ENCODE measurements around the gene SPACA6.
"Not testable (repeated sequence)": the region's sequence is repeated elsewhere in the genome, so short reads cannot be mapped to it uniquely, and the experiment has no call there.

The SPACA6 gene

GRCh38 chr19:51693260-51693659, at the start of gene SPACA6:
SPACA6 (plus strand) TSS chr19:51693330; CDS start chr19:51693527, 197 bp downstream.
- peak in 1 of 2 experiments; percentile 3 for DNase-seq

- no peak for DNase-seq
These were observed 48.4 kb upstream of the SPACA6 start for GRCh38 chr19:51644636-51645271.

GRCh38 chr19:51646730-51647129, 46.4 kb upstream of the SPACA6 start, which contains the start of gene SIGLEC14:
SIGLEC14 (minus strand) TSS chr19:51646825; CDS start chr19:51646759, 66 bp downstream.
- not testable (repeated sequence) for DNase-seq

GRCh38 chr19:51647318-51647717, 45.8 kb upstream of the SPACA6 start:
- DNase-seq: no peak

- DNase-seq: no peak
These were observed 41.8 kb upstream of the SPACA6 start for GRCh38 chr19:51651216-51651846.

- no peak for DNase-seq
These were observed 40.9 kb upstream of the SPACA6 start for GRCh38 chr19:51652266-51652665.

GRCh38 chr19:51653162-51653561, 40.0 kb upstream of the SPACA6 start:
- no peak for DNase-seq

GRCh38 chr19:51654783-51655182, 38.3 kb upstream of the SPACA6 start:
- no peak for DNase-seq

- peak; percentile 79 to 81 for DNase-seq
These were observed 32.0 kb upstream of the SPACA6 start for GRCh38 chr19:51660975-51661600.

GRCh38 chr19:51663650-51664049, 29.5 kb upstream of the SPACA6 start:
- DNase-seq: no peak

- DNase-seq: no peak
These were observed 29.0 kb upstream of the SPACA6 start for GRCh38 chr19:51664131-51664530.

- no peak for DNase-seq
These were observed 28.1 kb upstream of the SPACA6 start for GRCh38 chr19:51664997-51665396.

- no peak for DNase-seq
These were observed 24.9 kb upstream of the SPACA6 start for GRCh38 chr19:51668216-51668615.

GRCh38 chr19:51675911-51676565, 17.1 kb upstream of the SPACA6 start:
- not testable (repeated sequence) for DNase-seq

GRCh38 chr19:51676566-51677083, 16.5 kb upstream of the SPACA6 start:
- no peak for DNase-seq

GRCh38 chr19:51680474-51680873, 12.7 kb upstream of the SPACA6 start:
- DNase-seq: no peak

- DNase-seq: no peak
These were observed 11.7 kb upstream of the SPACA6 start for GRCh38 chr19:51681286-51681941.

- no peak for DNase-seq
These were observed 7.0 kb upstream of the SPACA6 start for GRCh38 chr19:51686171-51686570.

- no peak for DNase-seq
These were observed 5.1 kb upstream of the SPACA6 start for GRCh38 chr19:51687791-51688670.

GRCh38 chr19:51688671-51689571, 4.2 kb upstream of the SPACA6 start:
- peak in 1 of 2 experiments; percentile 50 for DNase-seq

Data from activated T-cell treated with anti-CD3 and anti-CD28 coated beads, Interleukin-2, amount 50 U/mL, for 48 hours (primary cell).